Ishikawa (cell line): Measurements from ENCODE around the gene PIWIL4.

Experiments
- CEBPB ChIP-seq: IDR thresholded peaks from 2 replicates; pipeline ENCODE4 v1.6.1; 2012
- CREB1 ChIP-seq: IDR thresholded peaks from 2 replicates; pipeline ENCODE4 v1.6.1; 2012; ENCODE audit warnings: low read depth
- EGR1 ChIP-seq: IDR thresholded peaks from 2 replicates; pipeline ENCODE4 v1.6.1; 2012
- EP300 ChIP-seq: IDR thresholded peaks from 2 replicates; pipeline ENCODE4 v1.6.1; 2012; ENCODE audit warnings: borderline replicate concordance
- FOXM1 ChIP-seq: IDR thresholded peaks from 2 replicates; pipeline ENCODE4 v1.6.1; 2012; ENCODE audit warnings: low read depth, borderline replicate concordance
- MAX ChIP-seq: IDR thresholded peaks from 2 replicates; pipeline ENCODE4 v1.6.1; 2012
- NFIC ChIP-seq: IDR thresholded peaks from 2 replicates; pipeline ENCODE4 v1.6.1; 2012
- RAD21 ChIP-seq: IDR thresholded peaks from 2 replicates; pipeline ENCODE4 v1.6.1; 2012; ENCODE audit warnings: low read depth
- REST ChIP-seq: IDR thresholded peaks from 2 replicates; pipeline ENCODE4 v1.6.1; 2012; ENCODE audit warnings: low read depth, mild to moderate bottlenecking
- TAF1 ChIP-seq: IDR thresholded peaks from 2 replicates; pipeline ENCODE4 v1.6.1; 2012; ENCODE audit warnings: low read depth, mild to moderate bottlenecking
- TCF12 ChIP-seq: IDR thresholded peaks from 2 replicates; pipeline ENCODE4 v1.6.1; 2012; ENCODE audit warnings: low read depth
- TEAD4 ChIP-seq: IDR thresholded peaks from 2 replicates; pipeline ENCODE4 v1.6.1; 2012
- YY1 ChIP-seq: IDR thresholded peaks from 2 replicates; pipeline ENCODE4 v1.6.1; 2012; ENCODE audit warnings: low read depth
- ZBTB7A ChIP-seq: IDR thresholded peaks from 2 replicates; pipeline ENCODE4 v1.6.1; 2012; ENCODE audit warnings: low read depth
- TF ChIP-seq, protein P1 (sequence below): IDR thresholded peaks from 2 replicates; pipeline ENCODE4 v1.6.1; 2012

The PIWIL4 gene

DNA sequence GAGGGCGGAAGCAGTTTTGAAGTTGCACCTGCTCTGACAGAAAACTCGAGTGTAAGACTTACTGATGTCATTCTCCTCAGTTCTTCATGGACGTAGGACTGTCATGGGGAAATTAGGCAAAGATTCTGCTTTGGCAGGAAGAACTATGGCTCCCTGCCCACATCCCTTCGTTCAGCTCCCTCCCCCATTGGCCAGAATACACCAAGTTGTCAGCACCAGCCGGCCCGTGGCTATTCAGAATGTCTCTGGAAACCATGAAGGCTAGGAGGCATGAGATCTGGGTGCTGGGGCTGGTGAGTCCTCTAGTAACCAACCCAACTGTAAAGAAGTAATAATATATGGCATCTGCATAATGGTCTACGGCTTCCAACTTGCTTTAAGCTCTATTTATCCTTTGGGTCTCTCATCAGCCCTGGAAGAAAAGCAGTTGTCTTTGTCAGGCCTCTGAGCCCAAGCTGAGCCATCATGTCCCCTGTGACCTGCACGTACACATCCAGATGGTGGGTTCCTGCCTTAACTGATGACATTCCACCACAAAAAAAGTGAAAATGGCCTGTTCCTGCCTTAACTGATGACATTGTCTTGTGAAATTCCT lies 74.1 kb downstream of the PIWIL4 start:
- TF ChIP-seq MAX (no peak), TEAD4 (no peak), CEBPB (no peak), FOXM1 (no peak), ZBTB7A (no peak), YY1 (no peak), EP300 (no peak), TCF12 (no peak), TAF1 (no peak), REST (no peak), EGR1 (no peak), RAD21 (no peak), CREB1 (no peak), NFIC (no peak)
- TF ChIP-seq, protein P1, sequence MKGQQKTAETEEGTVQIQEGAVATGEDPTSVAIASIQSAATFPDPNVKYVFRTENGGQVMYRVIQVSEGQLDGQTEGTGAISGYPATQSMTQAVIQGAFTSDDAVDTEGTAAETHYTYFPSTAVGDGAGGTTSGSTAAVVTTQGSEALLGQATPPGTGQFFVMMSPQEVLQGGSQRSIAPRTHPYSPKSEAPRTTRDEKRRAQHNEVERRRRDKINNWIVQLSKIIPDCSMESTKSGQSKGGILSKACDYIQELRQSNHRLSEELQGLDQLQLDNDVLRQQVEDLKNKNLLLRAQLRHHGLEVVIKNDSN, result no peak

- TF ChIP-seq CREB1 (no peak), EGR1 (no peak), TCF12 (no peak), EP300 (no peak)
These were observed 80.8 kb downstream of the PIWIL4 start for GRCh38 chr11:94647926-94648325.

- TF ChIP-seq YY1, result no peak
- no peak for TF ChIP-seq EP300
- TF ChIP-seq, protein P1, result no peak
- TF ChIP-seq REST, result no peak
- no peak for TF ChIP-seq MAX
- TF ChIP-seq CEBPB, result no peak
- no peak for TF ChIP-seq FOXM1
- TF ChIP-seq CREB1, result no peak
- TF ChIP-seq EGR1, result no peak
- TF ChIP-seq RAD21, result no peak
- no peak for TF ChIP-seq TEAD4
- no peak for TF ChIP-seq ZBTB7A
- no peak for TF ChIP-seq TAF1
These were observed 81.6 kb downstream of the PIWIL4 start for GRCh38 chr11:94648789-94649188.

GRCh38 chr11:94649254-94649653 lies 82.1 kb downstream of the PIWIL4 start:
- TF ChIP-seq CEBPB (no peak), FOXM1 (no peak), TCF12 (no peak), EP300 (no peak), RAD21 (no peak), EGR1 (no peak), MAX (no peak), YY1 (no peak), CREB1 (no peak), ZBTB7A (no peak)

DNA sequence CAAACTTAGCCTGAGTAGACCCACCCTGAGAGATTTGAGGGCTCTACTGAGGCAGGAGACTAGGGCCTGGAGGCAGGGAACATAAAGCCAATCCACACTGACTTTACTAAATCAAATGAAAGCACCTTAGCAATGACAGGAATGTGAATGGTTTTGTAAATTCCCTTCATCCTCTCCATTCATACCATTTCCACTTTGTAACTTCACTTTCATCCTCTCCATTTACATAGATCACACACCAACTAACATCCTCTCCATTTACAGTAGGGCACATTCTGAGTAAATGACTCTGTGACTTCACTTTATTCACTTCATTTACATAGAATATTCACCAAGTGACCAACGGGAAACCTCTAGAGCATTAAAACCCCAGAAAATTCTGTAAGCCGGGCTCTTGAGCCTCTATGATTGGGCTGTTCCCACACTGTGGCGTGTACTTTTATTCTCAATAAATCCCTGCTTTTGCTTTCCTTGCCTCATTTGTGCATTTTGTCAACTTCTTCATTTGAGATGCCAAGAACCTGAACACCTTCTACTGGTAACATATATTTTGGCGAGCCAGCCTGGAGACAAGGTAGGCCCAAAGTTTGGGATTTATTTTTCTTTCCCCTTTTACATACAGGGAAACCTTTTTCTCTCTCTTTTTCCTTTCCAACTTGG lies 82.9 kb downstream of the PIWIL4 start:
- no peak for TF ChIP-seq EGR1
- TF ChIP-seq TEAD4, result no peak
- no peak for TF ChIP-seq TAF1
- TF ChIP-seq, protein P1, result no peak
